ENCODE results near the gene PRPF31.

DNA sequence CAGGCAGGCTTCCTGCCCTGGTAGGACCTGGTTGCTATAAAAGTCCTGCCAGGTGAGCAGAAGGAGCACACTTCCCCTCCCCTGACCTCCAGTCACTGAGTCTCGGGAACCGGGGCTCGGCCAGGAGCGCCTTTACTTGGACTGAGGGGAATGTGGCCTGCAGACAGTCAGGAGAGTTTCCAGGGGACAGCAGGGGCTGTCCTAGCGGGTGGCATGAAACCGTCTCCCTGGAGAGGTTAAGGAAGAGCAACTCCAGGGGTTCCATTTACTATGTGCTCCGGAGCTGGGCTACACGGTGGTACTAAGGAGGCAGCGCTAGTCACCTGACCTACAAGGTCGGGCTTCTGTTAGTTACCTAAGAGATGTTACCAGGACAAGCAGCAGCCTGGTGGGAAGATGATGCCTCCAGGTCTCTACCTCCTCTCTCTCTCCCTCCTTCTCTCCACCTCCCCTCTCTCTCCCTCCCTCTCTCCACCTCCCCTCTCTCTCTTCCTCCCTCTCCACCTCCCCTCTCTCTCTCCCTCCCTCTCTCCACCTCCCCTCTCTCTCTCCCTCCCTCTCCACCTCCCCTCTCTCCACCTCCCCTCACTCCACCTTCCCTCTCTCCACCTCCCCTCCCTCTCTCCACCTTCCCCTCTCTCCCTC lies 17.9 kb downstream of the PRPF31 start:
- TF ChIP-seq, protein P1, sequence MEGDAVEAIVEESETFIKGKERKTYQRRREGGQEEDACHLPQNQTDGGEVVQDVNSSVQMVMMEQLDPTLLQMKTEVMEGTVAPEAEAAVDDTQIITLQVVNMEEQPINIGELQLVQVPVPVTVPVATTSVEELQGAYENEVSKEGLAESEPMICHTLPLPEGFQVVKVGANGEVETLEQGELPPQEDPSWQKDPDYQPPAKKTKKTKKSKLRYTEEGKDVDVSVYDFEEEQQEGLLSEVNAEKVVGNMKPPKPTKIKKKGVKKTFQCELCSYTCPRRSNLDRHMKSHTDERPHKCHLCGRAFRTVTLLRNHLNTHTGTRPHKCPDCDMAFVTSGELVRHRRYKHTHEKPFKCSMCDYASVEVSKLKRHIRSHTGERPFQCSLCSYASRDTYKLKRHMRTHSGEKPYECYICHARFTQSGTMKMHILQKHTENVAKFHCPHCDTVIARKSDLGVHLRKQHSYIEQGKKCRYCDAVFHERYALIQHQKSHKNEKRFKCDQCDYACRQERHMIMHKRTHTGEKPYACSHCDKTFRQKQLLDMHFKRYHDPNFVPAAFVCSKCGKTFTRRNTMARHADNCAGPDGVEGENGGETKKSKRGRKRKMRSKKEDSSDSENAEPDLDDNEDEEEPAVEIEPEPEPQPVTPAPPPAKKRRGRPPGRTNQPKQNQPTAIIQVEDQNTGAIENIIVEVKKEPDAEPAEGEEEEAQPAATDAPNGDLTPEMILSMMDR (conservative IDR thresholded peaks at IDR 0.05; ENCODE audit: low read depth, low read length), result no peak
- TF ChIP-seq RCOR1 (IDR thresholded peaks at IDR 0.05; ENCODE audit: insufficient replicate concordance, low read length) (no peak), RAD21 (IDR thresholded peaks at IDR 0.05; ENCODE audit: low read length) (no peak), MAZ (IDR thresholded peaks at IDR 0.05; ENCODE audit: borderline replicate concordance, low read depth, low read length) (no peak), CEBPB (IDR thresholded peaks at IDR 0.05; ENCODE audit: low read depth, low read length) (no peak), CHD1 (IDR thresholded peaks at IDR 0.05; ENCODE audit: low read depth, low read length) (no peak), POLR2A (IDR thresholded peaks at IDR 0.05; ENCODE audit: low read depth, low read length) (no peak), RFX5 (IDR thresholded peaks at IDR 0.05; ENCODE audit: low read depth, low read length) (no peak), SMC3 (IDR thresholded peaks at IDR 0.05; ENCODE audit: low read depth, low read length) (no peak)
